BJ (cell line): Measurements from ENCODE around the gene SUCNR1. TPM values are rescaled to one million over a fixed set of nuclear protein-coding genes. Genes with fewer than 3 reads are reported as not detected.
"Not testable (repeated sequence)": the region's sequence is repeated elsewhere in the genome, so short reads cannot be mapped to it uniquely, and the experiment has no call there.

Experiments used
- CTCF ChIA-PET: fragments of 350-600 bp; formaldehyde crosslinking; extraction: SDS; loops from one replicate; lab custom pipeline; 2021; ENCODE audit warnings: antibody characterized with exemption, inconsistent platforms; lab: Yijun Ruan, JAX
- POLR2A ChIA-PET: fragments of 300-600 bp; sonication (Branson Sonifier 250); formaldehyde crosslinking; extraction: SDS; loops from one replicate; lab custom pipeline; 2021; ENCODE audit warnings: antibody characterized with exemption; lab: Charles Lee
- DNase-seq: peaks from one replicate; pipeline ENCODE4 v3.0.0-alpha.2; 2011; ENCODE audit warnings: low read depth
- H3K27me3 ChIP-seq: 2 replicates; pipeline ENCODE4 v1.6.0; 2011; ENCODE audit warnings: low read length; ENCODE audit not compliant: control insufficient read depth, insufficient read depth
- H3K36me3 ChIP-seq: 2 replicates; pipeline ENCODE4 v1.5.1; 2011; ENCODE audit warnings: low read length; ENCODE audit not compliant: control insufficient read depth, insufficient read depth
- H3K4me3 ChIP-seq: 2 replicates; pipeline ENCODE4 v1.5.1; 2011; ENCODE audit warnings: low read depth, mild to moderate bottlenecking, control low read depth, low read length
- CTCF ChIP-seq: IDR thresholded peaks from 2 replicates; pipeline ENCODE4 v1.5.1; 2011; ENCODE audit warnings: low read depth, mild to moderate bottlenecking, control low read depth, inconsistent platforms, low read length, moderate library complexity; ENCODE audit not compliant: insufficient read depth
- polyA plus RNA-seq: library from polyadenylated mRNA; depleted of rRNA; stranded (reverse); fragments of >200 nt; gene quantifications from 2 replicates; pipeline ENCODE4 v1.2.3, GENCODE V29; 2011

SUCNR1 gene
- polyA plus RNA-seq, 1 experiment, result not detected

DNA sequence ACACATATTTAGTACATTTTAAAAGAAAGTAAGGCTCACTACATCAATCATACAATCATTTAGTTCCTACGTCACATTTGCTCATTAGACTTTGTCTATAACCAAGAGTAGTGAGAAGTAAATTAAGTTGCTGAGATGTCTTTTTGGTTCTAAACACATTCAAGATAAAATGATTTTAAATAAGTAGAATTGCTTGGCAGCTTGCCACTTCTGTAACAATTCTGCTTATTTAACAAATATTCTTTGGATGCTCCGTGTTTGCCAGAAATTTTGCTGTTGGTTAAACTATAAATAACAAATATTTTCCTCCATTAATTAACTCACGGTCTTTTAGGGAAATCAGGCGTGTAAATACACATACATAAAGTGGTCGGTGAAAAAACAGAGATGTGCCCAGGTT lies 18.3 kb downstream of the SUCNR1 start:
- CTCF ChIA-PET, result no interaction called here
- Histone ChIP-seq H3K36me3 (no peaks in the 10 kb centered on the region), H3K27me3 (no peaks in the 10 kb centered on the region), H3K4me3 (no peak overlapping the region)
- DNase-seq, result no peak
- TF ChIP-seq CTCF, result no peak
- POLR2A ChIA-PET, result no interaction called here

GRCh38 chr3:151894219-151894618 lies 20.8 kb downstream of the SUCNR1 start:
- Histone ChIP-seq H3K36me3 (no peaks in the 10 kb centered on the region), H3K4me3 (no peak overlapping the region), H3K27me3 (no peaks in the 10 kb centered on the region)
- ChIA-PET POLR2A (no interaction called here), CTCF (no interaction called here)
- DNase-seq, result no peak
- TF ChIP-seq CTCF, result no peak

GRCh38 chr3:151895478-151896241 lies 22.2 kb downstream of the SUCNR1 start:
- no peak for TF ChIP-seq CTCF
- Histone ChIP-seq H3K4me3 (no peak overlapping the region), H3K36me3 (no peaks in the 10 kb centered on the region), H3K27me3 (no peaks in the 10 kb centered on the region)
- ChIA-PET CTCF (interaction anchor here (0.7 kb wide), 1 partner anchor 32 kb away, joined by 3 read pairs; no protein-coding TSS in a partner anchor), POLR2A (interaction anchor here (0.6 kb wide), 1 partner anchor 73 kb away, joined by 4 read pairs; no protein-coding TSS in a partner anchor)
- no peak for DNase-seq

DNA sequence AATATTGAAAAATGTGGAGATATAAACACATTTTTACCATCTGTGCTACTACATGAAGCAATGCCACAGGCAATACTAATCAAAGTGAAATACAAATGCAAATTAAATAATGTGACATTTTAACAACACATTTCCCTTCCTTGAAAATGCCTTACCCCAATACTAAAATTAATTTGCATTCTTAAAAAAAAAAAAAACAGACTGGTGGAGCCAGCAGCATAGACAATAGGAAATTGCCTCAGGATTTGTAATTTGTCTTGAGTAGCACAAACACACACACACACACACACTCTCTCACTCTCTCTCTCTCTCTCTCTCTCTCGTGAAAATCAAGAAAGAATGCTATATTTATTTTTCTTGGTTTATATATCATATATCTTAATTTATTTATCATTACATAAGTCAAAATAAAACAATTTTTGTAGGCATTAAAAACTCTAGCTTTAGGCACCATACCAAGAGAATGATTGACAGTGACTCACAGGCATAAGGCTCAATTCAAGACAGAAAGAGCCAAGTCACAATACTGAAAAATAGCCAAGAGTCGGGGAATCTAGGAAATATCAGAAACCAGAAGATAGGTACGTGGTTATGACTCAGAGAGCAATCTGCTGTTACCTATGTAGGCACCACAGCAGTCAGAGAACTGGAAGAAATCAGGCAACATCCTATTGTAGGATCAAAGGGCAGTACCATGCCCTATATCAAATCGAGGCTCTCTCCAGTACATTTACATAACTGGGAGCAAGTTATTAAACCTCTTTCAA lies 23.0 kb downstream of the SUCNR1 start:
- ChIA-PET CTCF (no interaction called here), POLR2A (interaction anchor here (0.6 kb wide), 1 partner anchor 72 kb away, joined by 4 read pairs; no protein-coding TSS in a partner anchor)
- DNase-seq, result no peak
- H3K36me3 ChIP-seq, result no peaks in the 10 kb centered on the region
- H3K27me3 ChIP-seq, result no peaks in the 10 kb centered on the region
- no peak for TF ChIP-seq CTCF
- no peak overlapping the region for H3K4me3 ChIP-seq

DNA sequence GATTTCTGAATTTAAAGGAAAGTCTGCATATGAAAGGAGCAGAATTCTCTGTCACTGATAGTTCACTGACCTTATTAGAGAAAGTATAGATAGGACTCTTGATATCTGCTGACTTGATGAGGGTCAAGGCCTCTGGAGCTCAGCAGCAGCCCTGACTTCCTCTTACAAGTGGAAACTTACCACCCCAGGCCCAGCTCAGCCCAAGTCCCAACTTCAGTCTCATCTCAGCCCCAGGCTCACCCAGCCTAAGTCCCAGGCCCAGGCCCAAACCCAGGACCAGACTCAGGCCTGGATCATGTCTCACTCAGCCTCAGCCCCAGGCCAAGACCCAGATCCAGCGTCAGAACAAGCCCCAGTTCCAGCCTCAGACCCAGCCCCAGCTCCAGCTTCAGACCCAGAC lies 24.7 kb downstream of the SUCNR1 start:
- DNase-seq, H3K4me3 ChIP-seq, H3K27me3 ChIP-seq, H3K36me3 ChIP-seq, CTCF ChIA-PET, POLR2A ChIA-PET: not testable (repeated sequence)

GRCh38 chr3:151898564-151899261 lies 25.3 kb downstream of the SUCNR1 start:
- DNase-seq, H3K36me3 ChIP-seq, CTCF ChIA-PET, H3K27me3 ChIP-seq, H3K4me3 ChIP-seq, POLR2A ChIA-PET: not testable (repeated sequence)
